K562 (cell line): ENCODE results near the gene MED29. TPM values are rescaled to one million over a fixed set of nuclear protein-coding genes. Genes with fewer than 3 reads are reported as not detected.

ENCODE experiments used
- CHAMP1 ChIP-seq: fragments of 450-650 bp; IDR thresholded peaks from 2 replicates; pipeline ENCODE4 v1.6.1; 2016; ENCODE audit warnings: mild to moderate bottlenecking
- CHD4 ChIP-seq: fragments of 200-600 bp; sonication (generic); IDR thresholded peaks from 3 replicates; pipeline ENCODE4 v1.6.1; 2012; ENCODE audit warnings: low read depth, mild to moderate bottlenecking, mixed read lengths, low read length, inconsistent platforms; ENCODE audit not compliant: insufficient read depth, insufficient replicate concordance, poor library complexity, severe bottlenecking
- CREB3L1 ChIP-seq: fragments of 450-650 bp; IDR thresholded peaks from 2 replicates; pipeline ENCODE4 v1.6.1; 2014; ENCODE audit warnings: low read depth, mild to moderate bottlenecking, moderate library complexity, borderline replicate concordance
- DLX4 ChIP-seq: fragments of 250-450 bp; sonication (Bioruptor Pico); IDR thresholded peaks from 2 replicates; pipeline ENCODE4 v1.6.1; 2021; ENCODE audit warnings: mild to moderate bottlenecking
- HES1 ChIP-seq: fragments of 450-650 bp; IDR thresholded peaks from 2 replicates; pipeline ENCODE4 v1.6.1; 2016; ENCODE audit warnings: low read depth, mild to moderate bottlenecking, moderate library complexity
- KDM5B ChIP-seq: fragments of 200-600 bp; sonication (generic); IDR thresholded peaks from 2 replicates; pipeline ENCODE4 v1.6.1; 2012; ENCODE audit warnings: low read depth, mild to moderate bottlenecking, moderate library complexity, low read length, control low read depth, inconsistent platforms; ENCODE audit not compliant: insufficient replicate concordance
- SMARCE1 ChIP-seq: fragments of 450-650 bp; IDR thresholded peaks from 2 replicates; pipeline ENCODE4 v1.7.1; 2016; ENCODE audit warnings: mild to moderate bottlenecking
- TCF7 ChIP-seq: sonication (generic); IDR thresholded peaks from 2 replicates; pipeline ENCODE4 v1.6.1; 2016; ENCODE audit warnings: antibody characterized with exemption, borderline replicate concordance
- ZBTB40 ChIP-seq, 2 experiments: fragments of 450-650 bp in 1 of 2; sonication (generic) in 1 of 2; formaldehyde crosslinking in 1 of 2; IDR thresholded peaks; 2 replicates each; pipeline versions ENCODE4 v1.7.1 to v1.9.0; 2016 to 2022; ENCODE audit warnings: inconsistent platforms in 1 of 2, mild to moderate bottlenecking in 1 of 2, missing genetic modification reagents in 1 of 2
- ZZZ3 ChIP-seq: fragments of 450-650 bp; IDR thresholded peaks from 2 replicates; pipeline ENCODE4 v1.6.1; 2016; ENCODE audit warnings: antibody characterized with exemption, mild to moderate bottlenecking, moderate library complexity
- polyA plus RNA-seq, 8 experiments: library from polyadenylated mRNA; depleted of rRNA in 4 of 8; stranded (reverse) in 5 of 8; unstranded in 3 of 8; fragments of >200 nt; fragmentation: Nextera tagmentation in 2 of 8; fragmentation: Illumina TruSeq in 1 of 8; extraction: Ambion mirVana in 2 of 8; extraction: Trizol in 1 of 8; gene quantifications; 2 replicates each; pipeline versions ENCODE4 v1.2.1 to v1.2.3, GENCODE V29; 2011 to 2014; ENCODE audit warnings: inconsistent platforms in 1 of 8, missing spikeins in 1 of 8
- total RNA-seq, 7 experiments: library from RNA; depleted of rRNA in 6 of 7; stranded (reverse); fragments of >200 nt in 6 of 7; fragmentation: Illumina TruSeq in 2 of 7; extraction: Trizol in 2 of 7; gene quantifications; 2 replicates each; pipeline versions ENCODE4 v1.2.1 to v1.2.3, GENCODE V29; 2011 to 2021; ENCODE audit warnings: low replicate concordance in 1 of 7

The MED29 gene
- total and polyA plus RNA-seq, 9 of the 15 experiments (the other 6 are each of a cell fraction or from before 2014, with no cell fraction given), result 1.8 to 22.6 (median 12.4) TPM

- TF ChIP-seq CHD4, result no peak
- TF ChIP-seq SMARCE1, result no peak
- no peak; the same call in 1 of the 2 replicates for TF ChIP-seq CREB3L1
- peak; percentile 92 for TF ChIP-seq ZBTB40 (IDR thresholded peaks at IDR 0.05)
- no peak for TF ChIP-seq ZBTB40 (CRISPR knock-in tag; IDR thresholded peaks at IDR 0.05)
- no peak for TF ChIP-seq DLX4 (CRISPR knock-in tag)
- TF ChIP-seq ZZZ3, result no peak
- TF ChIP-seq KDM5B, result peak; percentile 96
- no peak; the same call in 1 of the 2 replicates for TF ChIP-seq HES1
- no peak for TF ChIP-seq CHAMP1
- TF ChIP-seq TCF7, result peak; percentile 78; the same call in 1 of the 2 replicates
Observed at GRCh38 chr19:39412100-39412866, 21.1 kb downstream of the MED29 start, which contains the start of gene PLEKHG2 (continued).
